ENCODE results near the gene GRID1.

GRID1 gene

DNA sequence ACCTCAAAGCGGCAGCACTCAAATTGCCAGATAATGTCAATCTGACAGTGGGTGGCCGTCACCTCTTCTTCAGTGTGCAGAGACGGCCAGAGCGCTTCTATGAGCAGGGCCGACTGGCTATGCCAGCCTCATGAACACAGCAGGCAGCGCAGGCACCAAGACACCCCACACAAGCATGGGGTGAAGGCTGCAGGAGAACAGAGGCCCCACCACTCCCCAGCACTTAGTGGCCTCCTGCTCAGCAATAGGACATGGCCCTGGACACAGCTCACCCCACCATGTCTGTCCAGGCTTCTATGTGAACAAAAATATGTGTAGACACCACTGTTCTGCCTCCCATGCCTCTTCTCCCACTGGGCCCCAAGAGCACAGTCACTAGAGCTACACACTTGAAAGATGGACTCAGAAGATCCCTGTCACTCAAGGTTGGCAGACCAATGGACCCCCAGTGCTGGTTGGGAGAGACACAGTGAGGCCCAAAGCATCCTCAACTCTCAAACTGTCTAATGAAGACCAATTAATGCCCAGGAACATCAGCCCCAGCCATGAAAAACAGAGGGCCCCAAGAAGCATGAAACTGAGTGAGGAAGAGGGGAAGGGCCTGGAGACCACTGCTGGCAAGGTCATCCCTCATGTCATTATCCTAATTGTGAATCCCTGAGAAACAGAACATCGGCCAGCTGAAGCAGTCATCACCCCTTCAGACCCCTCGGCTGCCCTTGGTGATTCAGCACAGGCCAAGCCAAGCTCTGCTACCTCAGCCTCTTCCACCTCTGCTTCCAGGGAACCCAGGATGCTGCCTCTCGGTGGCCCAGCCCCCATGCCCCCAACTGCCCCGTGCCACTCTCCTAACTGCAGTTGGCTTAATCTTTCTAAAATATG lies 77.7 kb downstream of the GRID1 start:
- no peak for DNase-seq

DNA sequence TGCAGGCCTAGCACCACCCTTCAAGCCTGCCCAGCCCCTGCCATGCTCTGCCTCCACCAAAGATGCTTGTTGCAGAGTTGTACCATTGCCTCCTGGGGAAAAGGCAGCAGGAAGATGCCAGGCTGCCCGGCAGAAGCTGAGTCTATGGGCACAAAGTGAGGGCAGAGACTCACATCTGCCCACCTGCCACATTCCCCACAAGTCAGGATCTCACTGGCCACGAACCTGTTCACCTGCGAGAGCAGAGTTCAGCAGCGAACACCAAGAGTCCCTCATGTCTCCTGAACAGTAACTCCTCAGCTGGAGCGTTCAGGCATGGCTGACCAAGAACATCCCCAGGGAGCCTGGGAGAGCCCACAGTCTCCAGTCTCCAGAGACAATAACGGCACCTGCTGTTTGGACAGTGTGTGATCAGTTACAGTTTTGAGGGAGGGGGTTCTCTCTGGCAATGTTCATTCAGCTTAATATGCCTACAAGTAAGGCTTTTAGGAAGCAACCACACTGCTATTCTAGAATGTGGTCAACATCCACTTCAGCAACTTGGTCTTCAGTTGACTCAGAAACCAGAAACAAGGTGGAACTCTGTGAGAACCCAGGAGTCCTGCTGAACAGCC lies 78.5 kb downstream of the GRID1 start:
- no peak for DNase-seq

DNA sequence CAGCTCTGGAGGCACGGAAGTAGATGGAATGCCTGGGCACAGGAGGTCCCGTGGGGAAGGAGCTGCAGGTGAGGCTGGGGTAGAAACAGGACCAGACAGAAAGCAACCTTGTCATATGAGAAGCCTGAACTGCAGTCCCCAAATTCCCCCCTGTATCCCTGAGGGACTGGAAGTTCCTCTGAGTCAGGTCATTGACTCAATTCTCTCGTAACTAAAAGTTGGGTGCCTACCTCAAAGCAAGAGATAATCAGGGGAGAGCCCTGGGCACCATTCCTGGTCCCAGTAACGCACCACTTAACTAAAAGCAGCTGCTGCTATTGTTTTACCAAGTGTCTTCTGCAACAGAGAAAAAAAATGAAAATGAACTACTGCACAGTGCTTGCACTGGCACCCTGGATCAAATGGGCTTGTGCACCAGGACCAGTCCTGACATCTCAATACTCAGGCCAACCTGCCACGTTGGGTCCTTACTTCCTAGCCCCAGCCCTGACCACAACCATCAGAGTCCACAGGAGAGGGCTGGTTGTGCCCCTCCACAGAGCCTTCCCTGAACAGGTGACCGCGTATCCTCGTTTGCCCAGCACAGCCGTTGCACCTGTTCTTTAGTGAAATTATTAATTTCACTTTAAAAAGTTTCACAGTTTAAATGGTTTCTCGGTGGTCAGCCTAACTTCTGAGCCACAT lies 79.3 kb downstream of the GRID1 start:
- DNase-seq = no peak

DNA sequence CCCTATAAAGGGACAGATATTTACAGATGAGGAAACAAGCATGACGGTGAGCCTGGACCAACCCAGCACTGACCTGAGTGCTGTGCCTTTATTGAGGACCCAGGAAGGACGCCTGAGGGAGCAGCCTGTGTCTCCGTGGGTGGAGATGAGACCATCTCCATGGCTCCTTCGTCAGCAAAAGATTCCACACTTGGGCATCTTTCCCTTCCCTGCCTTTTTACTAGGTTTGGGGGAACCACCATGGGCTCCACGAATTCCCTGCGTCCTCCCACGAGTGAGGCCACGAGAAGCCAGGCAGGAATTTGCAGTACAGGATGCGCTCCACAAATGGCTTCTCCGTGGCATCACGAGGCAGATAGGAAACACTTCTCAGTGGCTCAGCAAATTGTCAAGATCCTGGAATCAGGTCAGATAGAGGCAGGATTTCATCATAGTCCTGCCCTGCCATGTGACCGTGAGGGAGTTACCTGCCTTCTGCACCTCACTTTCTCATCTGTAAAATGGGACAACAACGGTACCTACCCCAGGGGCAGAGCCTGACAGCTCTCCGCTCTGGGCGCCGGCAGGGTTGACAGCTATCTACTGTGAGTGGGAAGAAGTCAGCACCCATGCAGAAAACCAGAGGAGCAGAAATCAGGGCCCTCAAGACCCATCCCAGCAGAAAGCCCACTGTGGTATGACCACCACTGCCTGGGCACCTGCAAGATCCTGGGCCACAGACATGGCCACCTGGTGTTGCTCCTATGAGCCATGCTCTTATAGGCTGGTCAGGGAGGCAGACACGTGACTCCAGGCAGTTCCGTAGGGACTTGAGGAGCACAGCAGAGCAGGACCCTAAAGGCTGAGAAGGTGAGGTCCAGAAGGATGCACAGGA lies 80.1 kb downstream of the GRID1 start:
- DNase-seq = no peak

DNA sequence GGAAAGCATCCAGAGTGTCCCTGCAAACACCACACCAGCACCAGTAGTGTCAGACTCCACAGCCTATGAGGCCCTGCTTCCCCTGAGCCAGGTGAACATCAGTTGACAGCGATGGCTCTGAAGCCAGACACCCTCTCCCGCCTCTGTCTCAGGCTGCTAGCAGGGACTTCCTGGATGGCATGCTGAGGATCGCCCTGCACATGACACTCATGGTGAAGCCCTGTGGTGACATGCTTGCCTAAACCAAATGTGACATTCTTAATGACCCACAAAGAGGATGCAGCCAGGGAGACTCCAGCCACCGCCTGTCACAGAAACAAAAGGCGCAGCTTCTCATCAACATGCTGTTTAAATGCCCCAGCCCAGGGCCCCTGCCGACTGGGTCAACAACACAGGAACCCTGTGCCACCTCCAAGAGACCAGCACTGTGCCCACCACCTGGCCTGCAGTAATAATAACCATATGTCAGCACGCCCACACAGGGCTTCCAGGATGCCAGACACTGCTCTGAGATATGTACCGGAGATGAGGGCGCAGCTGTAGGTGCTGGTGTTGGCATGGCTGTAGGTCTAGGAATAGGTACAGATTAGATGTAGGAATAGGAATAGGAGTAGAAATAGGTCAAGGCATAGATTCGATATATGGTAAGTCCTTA lies 81.3 kb downstream of the GRID1 start:
- no peak for DNase-seq

DNA sequence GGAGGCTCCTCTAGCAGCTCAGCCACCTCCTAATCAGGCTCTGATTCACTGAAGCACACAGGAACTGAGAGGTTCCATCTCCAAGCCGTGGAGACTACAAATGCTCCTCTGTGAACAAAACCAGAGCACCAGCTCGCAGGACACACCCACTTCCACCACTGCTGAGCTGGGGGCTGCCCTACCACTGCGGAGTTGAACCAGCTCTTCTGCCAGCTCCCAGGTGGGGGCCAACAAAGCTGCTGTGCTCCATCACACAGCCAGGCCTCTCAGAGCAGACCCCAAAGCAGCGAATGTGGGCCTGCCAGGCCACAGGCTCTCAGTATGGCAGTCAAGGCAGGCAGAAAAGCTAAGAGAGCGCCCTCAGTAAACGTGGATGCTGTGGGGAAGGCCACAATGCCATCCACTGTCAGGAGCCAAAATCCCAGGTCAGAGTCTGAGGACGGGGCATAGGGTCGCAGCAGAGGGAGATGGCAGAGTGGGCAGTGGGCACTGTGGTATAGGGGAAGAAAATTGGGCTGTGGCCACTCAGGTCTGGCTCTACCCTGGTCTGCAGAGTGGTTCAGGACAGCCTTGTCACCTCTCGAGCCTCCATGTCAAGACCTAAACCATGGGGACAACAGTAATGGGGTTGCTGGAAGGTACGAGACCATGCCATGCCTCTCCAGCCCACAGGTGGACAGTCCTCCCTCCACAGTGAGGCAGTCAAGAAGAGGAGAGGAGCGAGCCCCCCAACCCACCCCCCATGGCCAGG lies 82.1 kb downstream of the GRID1 start:
- DNase-seq = no peak

DNA sequence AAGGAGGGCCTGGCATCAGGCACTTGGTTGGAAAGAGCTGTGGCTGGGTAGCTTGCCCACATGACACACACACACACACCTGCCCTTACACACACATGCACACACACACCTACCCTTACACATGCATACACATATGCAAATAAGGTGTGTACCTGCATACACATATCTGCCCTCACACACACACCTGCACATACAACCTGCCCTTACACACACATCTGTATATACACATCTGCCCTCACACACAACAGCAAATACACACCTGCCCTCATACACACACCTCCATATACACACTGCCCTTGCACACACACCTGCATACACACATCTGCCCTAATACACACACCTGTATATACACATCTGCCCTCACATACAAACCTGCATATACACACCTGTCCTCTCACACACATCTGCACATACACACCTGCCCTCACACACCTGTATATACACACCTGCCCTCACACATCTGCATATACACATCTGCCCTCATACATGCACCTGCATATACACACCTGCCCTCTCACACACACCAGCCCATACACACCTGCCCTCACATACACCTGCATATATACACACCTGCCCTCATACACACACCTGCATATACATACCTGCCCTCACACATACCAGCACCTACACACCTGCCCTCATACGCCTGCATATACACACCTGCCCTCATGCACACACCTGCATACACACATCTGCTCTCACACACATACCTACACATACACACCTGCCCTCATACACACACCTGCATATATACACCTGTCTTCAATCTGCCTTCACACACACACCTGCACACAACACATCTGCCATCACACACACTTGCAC lies 82.9 kb downstream of the GRID1 start:
- no peak for DNase-seq

DNA sequence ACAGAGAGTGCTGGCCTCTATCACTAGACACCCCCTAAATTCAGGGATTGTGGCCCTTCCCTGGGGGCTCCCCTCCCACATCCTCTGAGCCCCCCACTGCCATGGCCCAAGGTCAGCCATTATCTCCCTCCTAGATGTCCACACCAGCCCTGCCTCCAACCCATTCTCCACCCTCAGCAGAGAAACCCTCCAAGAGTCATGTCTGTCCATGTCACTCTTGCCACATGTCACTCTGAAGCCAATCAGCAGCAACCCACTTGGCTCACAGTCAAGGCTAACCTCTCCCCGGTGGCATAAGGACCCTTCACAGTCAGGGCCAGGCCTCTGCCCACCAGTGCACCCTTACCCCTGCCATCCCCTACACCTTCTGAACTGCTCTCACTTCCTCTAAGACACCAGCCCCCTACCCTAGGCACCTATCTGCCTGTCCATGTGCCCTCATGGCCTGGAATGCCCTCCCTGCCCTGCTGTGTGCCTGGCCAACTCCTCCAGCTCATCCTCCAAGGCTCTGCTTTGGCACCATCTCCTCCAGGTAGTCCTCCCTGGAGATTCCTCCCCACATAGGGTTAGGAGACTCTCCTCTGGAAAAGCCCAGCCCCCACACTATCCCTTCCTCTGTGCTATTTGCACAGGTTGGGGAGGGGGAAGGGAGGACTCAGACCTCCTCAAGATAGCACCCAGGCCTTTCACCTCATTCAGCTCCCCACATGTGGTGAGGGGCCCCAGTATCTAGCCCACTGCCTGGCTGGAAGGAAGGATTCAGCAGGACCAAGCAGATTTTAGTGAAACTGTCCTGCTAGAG lies 83.7 kb downstream of the GRID1 start:
- DNase-seq = no peak

DNA sequence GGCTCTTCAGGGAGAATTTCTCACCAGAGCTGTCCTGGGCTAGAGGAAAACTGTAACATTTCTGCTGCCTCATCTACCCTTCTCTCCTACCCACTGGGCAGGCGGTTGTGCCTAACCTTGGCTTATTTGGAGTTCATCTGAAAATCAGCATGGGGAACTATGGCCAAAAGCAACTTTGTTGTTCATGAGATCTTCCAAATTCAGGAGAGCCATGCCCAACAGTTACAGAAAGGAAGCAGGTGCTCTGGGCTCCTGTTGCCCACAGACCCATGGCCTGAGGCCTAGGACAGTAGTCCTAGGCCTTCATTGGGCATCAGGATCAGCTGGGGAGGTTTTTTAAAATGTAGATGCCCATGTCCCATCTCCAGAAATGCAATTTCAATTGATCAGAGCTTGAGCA lies 85.2 kb downstream of the GRID1 start:
- no peak for DNase-seq

DNA sequence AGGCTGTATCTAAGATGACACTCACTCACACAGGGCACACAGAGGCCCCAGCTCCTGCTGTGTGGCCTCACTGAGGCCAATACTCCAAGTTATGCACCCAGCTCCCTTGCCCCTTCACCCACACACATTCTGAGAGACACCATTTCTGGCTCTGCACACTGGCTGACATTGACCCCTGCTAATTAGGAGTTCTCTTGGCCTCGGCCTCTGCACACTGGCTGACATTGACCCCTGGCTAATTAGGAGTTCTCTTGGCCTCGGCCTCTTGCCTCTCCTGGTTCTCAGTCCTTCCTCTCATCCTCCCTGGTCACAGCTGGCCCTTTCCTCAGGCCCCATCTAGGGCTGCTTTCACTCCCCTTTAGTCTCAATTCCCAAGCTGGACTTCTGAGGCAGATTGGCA lies 97.3 kb downstream of the GRID1 start:
- DNase-seq = no peak

DNA sequence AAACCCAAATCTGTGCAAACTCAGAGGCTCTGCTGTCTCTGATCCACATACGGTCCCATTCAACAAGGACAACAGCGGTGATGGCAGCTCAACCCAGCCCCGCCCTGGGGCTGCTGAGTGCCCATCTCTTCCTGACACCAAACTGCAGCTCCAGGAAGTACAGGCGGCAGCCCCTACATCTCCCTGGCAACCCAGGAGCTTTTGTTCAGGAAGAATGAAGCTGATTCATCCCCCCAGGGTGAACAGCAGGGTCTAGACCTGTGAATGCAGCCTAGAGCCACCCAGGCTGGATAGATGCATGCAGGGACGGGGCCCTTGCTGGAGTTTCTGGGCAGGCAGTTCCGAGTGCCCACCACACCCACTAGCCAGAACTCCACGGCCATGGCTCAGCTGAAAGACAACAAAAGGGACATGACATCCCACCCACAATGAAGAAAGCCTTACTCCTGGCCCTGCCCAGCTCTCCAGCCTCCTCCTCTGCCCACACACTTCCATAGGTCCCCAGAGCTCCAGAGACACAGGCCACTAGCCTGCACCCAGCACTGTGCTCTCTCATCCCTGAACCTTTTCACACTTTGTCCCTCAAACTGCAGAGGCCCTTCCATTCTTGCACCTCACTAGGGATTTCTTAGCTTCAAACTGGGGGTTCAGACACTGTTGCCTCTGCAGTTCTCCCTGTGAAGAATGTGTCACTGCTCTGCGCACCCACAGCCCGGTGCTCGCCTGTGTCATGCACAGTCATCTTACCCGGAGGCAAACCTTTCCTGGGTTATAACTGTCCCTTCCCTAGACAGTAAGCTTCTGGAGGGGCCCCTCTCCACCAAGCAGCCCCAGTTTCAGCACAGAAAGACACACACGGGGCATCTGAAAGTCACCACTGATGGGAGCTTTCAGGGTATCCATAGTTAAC lies 99.1 kb downstream of the GRID1 start:
- DNase-seq = no peak

DNA sequence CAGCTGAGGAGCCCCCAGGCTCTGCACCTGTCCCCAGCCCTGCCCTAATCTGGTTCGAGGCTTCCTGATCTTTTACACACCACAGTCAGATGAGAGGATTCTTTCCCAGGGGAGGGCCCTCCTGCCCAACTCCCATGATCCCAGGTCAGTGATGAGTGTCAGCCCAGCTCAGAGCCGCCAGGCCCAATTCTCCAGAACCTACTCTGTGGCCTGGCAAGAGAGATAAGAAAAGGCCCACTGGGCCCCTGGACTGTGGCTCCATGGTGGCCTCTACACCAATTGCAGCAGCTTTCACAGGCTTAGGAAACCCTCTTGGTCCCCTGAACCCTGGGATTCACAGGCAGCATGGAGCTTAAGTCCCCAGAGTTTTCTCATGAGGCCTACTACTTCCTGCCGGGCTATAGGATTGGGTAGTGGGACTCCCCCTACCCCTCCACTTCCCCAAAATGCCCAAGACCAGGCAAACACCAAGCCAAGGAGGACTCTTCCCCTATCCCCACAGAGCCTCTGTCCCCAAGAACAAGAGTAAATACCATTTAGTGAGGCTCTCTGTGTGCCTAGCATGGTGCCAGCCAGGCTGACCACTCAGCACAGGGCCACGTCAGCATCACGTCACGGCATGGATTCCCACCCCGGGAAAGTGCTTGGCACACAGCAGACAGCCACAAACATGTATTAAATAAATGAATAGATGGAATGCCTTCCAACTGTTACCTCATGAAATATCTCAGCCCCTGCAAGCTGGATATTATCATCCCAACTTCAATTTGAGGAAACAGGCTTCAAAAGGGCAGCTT lies 100.0 kb downstream of the GRID1 start:
- no peak for DNase-seq

DNA sequence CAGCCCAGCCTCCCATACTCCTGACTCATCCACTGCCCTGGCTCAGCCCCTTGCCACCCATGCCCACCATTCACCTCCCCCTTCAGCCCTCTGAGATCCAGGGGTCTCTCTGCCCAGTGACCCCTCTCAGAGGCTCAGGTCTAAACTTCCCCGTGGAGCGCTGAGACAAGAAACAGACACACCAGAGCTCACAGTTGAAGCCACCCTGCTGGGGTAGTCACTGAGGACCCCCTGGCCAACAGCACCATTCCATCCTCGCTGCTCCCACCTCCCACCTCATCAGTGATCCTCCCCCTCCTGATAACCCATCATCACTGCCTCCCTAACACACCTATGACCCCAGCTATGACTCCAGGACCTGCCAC lies 100.7 kb downstream of the GRID1 start:
- DNase-seq = no peak

DNA sequence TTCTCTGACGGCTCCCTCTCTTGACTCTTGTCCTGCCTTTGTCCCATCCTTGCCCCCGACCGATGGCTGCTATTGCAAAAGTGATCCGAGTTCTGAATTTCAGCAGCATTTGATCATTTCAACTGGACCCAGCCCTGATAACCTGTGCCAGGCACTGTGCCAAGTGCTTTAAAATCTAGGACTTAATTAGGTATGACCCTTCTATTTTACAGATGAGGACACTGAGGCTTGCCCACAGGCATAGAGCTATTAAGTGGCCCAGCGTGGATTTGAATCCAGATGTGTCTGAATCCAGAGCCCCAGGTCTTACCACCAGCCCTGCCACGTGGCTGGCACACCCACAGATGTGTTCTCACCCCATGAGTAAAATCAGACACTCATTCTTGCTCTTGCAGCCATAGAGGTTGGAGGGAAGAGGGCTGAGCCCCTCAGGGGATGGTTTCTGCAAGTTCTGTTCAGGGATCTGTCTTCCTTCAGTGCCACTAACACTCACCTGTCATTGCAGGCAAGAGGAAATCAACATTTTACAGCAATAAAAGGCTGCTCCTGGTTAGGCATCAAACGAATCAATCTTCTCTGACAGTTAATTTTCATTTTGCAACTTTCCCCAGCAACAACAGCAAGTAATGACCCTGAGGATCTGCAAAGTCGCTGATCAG lies 101.2 kb downstream of the GRID1 start:
- no peak for DNase-seq

DNA sequence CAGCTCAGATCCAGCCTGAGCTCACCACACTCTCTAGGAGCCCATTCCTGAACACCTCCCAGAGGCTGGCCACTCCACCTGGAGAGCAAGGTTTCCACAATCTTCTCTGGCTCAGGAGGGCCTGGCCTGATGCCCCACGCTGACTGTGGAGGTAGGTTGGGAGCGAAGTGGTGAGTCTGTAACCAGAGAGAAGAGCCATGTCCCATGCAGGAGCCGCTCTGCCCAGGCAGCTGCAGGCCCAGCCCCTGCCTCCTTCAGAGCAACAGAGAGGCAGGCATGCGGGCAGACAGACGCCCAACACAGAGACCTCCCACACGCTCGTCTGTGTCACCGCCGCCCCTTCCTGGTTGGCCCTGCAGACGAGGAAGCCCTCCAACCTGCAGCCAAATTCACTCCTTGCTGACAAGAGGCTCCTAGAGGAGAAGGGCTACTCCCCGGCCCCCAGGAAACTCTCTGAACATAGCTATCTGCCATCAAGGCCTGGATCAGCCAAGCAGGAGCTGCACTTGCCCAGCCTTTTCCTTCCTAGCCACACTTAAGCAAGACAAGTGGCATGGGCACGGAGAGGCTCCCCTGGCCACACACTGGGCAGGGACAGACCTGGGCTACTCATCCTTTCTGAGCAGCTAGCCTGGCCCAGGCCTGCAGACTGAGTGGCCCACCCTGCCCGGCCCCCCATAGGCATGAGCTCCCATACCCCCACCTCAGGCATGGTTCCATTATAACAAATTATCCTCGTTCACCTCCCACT lies 101.9 kb downstream of the GRID1 start:
- DNase-seq = no peak

DNA sequence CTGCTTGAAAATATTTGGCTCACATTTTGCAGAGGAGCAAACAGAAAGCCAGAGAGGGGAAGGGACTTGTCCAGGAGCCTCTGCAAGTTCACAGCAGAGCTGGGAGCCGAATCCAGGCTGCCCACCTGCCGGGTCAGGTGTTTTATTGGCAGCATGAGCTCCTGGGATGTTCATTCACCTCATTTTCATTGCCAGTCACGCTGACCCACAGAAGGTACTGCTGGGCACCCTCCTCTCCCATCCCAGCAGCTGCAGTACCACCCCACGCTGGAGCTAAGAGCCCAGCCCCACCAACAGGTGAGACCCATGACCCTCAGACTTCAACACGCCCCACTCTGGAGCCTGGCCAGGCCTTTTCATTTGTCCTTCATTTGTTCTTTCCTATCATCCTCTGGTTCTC lies 102.7 kb downstream of the GRID1 start:
- no peak for DNase-seq

DNA sequence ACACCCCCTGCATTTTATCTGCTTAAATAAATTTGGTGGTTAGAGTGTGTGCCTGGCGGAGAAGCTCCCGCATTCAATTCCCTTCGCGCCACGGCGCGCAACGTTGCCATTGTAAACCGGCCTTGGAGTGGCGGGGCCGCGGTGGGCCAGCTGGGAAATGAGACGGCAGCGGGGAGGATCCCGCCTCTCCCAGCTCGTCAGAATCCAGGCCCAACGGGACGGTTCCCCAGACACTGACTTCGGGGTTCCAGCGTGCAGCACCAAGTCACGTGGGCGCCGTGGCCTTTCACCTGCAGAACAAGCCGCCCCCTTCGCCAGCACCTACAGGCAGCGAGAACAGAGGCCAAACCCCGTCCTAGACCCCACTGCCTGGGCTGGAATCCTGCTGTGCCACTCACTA lies 103.4 kb downstream of the GRID1 start:
- no peak for DNase-seq

Measured in CD4-positive, alpha-beta T cell treated with Interleukin-1 beta for 1 hour (primary cell).